ENCODE results near the gene CLDN5.
"Not testable (repeated sequence)": the region's sequence is repeated elsewhere in the genome, so short reads cannot be mapped to it uniquely, and the experiment has no call there.

CLDN5 gene

DNA sequence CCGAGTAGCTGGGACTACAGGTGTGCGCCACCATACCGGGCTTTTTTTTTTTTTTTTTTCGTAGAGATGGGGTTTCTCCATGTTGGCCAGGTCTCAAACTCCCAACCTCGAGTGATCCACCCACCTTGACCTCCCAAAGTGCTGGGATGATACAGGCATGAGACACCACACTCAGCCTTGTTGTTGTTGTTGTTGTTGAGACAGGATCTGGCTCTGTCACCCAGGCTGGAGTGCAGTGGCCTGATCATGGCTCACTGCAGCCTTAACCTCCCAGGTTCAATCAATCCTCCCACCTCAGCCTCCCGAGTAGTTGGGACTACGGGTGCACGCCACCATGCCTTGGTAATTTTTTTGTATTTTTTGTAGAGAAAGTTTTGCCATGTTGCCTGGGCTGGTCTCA lies 23.4 kb upstream of the CLDN5 start:
- no peak for DNase-seq

DNA sequence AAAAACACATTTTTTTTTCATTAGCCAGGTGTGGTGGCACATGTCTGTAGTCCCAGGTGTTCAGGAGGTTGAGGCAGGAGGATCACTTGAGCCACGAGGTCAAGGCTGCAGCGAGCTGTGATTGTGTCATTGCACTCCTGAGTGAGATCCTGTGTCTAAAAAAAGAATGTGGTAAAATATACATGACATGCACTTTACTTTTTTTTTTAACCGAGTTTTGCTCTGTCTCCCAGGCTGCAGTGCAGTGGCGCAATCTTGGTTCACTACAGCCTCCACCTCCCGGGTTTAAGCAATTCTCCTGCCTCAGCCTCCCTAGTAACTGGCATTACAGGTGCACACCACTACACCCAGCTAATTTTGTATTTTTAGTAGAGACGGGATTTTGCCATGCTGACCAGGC lies 22.5 kb upstream of the CLDN5 start:
- no peak for DNase-seq

DNA sequence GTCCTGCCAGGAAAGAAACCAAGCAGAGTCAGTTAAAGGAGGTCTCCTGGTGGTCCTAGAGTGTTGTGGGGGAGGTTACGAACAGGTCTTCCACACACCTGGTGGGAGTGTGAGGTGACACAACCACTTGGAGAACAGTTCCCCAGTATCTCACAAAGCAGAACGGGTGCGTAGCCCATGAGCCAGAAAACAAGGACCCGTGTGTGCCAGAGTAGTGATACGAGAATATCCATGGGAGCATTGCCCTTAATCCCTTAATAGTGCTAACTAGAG lies 21.7 kb upstream of the CLDN5 start:
- DNase-seq = no peak

DNA sequence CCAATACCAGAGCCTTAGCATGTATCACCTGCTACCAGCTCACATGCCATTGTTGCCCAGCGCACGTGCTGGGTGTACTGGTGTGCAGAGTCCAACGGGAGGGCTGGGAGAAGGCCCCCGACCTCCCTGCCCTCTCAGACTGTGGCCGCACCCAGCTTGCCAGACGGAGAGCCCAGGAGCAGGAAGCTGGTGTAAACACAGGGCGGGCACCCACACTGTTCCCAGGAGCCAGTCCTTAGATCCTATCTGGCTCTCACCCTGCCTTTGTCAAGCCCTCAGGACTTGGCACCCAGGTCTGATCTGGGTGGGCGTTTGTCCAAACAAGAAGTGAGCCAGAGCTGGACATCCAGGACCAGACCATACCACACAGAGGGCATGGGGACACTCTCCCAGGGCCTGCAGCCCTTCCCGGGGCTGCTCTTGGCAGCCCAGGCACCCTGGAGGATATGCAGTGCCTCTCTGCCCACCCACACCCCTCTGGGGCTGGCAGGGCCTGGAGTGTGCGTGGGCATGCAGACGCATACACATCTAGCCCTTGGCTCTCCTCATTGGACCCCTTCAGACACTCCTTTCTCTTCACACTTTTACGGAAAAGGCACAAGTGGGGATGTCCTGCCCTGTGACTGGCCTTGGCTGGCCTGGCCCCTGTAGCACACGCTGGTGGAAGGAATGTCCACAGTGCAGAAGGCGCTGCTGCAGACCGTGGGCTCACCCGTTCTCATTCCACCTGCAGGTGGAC lies 19.9 kb upstream of the CLDN5 start:
- no peak for DNase-seq

DNA sequence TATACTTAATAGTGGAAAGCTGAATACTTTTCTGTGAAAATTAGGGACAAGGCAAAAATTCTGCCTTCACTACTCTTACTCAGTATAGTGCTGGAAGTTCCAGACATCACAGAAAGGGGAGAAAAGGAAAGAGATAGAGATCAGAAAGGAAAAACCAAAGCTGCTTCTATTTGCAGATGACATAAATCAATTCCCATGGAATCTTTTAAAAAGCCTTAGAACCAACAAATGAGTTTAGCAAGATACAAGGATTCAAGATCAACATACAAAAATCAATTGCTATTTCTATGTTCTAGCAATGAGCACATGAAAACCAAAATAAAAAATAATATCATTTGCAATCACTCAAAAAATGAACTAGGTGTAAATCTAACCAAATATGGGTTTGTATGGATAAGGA lies 16.2 kb upstream of the CLDN5 start:
- no peak for DNase-seq

DNA sequence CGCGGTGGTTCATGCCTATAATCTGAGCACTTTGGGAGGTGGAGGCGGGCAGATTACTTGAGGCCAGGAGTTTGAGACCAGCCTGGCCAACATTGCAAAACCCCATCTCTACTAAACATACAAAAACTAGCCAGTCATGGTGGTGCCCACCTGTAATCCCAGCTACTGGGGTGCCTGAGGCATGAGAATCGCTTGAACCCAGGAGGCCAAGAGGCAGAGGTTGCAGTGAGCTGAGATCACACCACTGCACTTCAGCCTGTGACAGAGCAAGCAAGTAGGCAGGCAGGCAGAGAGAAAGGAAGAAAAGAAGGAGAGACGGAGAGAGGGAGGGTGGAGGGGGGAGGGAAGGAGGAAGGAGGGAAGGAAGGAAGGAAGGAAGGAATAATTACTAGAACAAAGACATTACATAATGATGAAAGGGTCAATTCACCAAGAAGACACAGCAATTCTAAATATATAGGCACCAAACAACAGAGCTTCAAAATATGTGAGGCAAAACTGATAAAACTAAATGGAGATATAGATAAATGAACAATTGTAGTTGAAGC lies 13.8 kb upstream of the CLDN5 start:
- no peak for DNase-seq

DNA sequence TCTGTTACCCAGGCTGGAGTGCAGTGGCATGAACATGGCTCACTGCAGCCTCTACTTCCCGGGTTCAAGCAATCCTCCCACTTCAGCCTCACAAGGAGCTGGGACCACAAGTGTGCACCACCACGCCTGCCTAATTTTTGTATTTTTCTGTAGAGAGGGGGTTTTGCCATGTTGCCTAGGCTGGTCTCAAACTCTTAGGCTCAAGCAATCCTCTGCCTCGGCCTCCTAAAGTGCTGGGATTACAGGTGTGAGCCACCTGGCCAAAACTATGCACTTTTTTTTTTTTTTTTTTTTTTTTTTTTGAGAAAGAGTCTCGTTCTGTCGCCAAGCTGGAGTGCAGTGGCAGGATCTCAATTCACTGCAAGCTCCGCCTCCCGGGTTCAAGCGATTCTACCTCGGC lies 12.4 kb upstream of the CLDN5 start:
- DNase-seq = no peak

DNA sequence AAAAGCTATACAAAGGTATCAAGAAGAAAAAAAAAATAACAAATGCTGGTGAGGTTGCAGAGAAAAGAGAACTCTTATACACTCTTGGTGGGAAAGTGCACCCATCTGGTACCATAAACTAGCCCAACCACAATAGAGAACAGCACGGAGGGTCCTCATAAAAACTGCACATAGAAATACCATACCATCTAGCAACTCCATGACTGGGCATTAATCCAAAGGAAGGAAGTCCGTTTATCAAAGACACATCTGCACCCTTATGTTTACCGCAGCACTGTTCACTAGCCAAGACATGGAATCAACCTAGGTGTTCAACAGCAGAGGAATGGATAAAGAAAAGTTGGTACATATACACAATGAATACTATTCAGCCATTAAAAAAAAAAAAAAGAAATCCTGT lies 10.8 kb upstream of the CLDN5 start:
- no peak for DNase-seq

DNA sequence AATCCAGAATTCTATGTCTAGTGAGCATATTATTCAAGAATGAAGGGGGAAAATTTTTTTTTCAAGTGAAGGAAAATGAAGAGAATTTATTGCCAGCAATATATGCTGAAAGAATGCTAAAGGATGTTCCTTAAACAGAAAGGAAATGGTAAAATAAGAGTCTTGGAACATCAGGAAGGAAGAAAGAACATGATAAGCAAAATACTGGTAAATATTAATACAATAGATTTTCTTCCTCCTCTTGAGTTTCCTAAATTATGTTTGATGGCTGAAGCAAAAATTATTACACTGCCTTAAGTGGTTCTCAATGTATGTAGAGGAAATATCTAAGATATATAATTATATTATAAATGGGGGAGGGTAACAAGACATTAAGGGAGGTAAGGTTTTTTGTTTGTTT lies 9.6 kb upstream of the CLDN5 start:
- no peak for DNase-seq

DNA sequence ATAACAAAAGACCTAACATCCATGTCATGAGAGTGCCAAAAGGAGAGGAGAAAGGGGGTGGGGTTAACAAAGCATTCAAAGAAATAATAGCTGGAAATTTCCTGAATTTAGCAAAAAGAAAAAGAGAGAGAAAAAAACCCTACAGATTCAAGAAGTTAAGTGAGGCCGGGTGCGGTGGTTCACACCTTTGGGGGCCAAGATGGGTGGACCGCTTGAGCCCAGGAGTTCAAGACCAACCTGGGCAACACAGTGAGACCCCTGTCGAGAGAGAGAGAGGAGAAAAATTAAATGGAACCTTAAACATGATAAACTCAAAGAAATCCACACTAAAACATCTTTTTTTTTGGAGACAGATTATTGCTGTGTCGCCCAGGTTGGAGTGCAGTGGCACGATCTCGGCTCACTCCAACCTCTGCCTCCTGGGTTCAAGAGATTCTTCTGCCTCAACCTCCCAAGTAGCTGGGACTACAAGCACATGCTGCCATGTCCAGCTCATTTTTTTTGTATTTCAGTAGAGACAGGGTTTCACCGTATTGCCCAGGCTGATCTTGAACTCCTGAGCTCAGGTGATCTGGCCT lies 8.9 kb upstream of the CLDN5 start:
- DNase-seq = no peak

DNA sequence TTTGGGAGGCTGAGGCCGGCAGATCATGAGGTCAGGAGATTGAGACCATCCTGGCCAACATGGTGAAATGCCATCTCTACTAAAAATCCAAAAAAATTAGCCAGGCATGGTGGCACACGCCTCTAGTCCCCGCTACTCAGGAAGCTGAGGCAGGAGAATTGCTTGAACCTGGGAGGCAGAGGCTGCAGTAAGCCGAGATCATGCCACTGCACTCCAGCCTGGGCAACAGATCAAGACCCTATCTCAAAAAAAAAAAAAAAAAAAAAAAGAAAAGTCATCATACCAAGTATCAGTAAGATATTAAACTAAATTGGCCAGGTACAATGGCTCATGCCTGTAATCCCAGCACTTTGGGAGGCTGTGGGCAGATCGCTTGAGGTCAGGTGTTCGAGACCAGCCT lies 7.1 kb upstream of the CLDN5 start:
- DNase-seq = not testable (repeated sequence)

DNA sequence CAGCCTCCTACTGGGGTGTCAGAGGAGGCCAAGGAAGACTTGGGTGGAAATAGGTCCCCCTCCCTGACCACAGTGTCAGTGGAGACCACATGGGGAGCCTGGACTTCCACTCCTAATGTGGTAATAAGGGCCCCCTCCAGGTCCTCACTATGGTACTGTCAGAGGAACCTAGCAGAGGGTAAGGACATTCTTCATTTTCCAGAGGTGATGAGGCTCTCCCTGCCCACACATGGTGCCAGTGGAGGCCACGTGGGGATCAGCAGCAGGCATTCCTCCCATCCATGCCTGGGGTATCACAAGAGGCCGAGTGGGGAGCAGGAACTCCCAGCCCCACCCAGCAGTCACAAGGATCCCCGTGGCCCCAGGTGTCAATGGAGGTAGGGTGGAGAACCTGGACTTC lies 6.5 kb upstream of the CLDN5 start:
- no peak for DNase-seq

DNA sequence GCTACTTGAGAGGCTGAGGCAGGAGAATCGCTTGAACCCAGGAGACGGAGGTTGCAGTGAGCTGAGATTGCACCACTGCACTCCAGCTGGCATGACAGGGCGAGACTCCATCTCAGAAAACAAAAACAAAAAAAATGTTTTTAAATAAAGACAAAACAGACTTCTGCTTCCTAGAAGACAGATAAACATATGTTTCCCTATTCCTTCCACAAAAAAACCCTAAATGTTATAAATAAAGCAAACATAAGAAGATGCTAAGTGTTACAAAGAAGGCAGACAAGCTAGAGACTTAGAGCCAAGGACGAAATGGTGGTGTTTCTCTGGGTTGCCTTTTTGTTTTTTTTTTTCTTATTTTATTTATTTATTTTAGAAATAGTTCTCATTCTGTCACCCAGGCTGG lies 5.6 kb upstream of the CLDN5 start:
- DNase-seq = no peak

DNA sequence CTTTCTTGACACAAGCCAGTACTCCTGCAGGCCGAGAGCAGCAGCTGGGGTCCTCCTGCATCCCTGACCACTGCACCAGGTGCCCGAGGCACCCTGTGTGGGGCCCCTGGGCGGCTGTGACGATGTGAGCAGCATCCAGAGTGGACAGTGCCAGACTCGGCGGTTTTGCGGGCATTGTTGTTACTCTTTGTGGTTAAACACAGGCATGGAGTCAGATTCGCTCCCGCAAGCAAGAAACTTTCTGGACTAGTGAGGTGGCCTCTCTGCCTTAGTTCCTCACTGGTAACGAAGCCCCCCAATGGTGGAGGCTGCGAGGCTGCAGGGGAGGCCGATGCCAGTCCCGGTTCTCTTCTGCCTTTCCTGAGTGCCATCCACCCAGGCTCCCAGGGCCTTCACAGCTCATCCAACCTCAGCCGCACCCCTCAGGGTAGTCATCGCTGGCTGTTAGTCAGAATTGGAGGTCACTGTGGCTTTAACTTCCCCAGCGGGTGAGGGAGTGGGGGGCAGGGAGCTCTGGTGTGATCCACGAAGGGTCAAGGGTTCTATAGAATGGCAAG lies 3.7 kb upstream of the CLDN5 start:
- DNase-seq = no peak

DNA sequence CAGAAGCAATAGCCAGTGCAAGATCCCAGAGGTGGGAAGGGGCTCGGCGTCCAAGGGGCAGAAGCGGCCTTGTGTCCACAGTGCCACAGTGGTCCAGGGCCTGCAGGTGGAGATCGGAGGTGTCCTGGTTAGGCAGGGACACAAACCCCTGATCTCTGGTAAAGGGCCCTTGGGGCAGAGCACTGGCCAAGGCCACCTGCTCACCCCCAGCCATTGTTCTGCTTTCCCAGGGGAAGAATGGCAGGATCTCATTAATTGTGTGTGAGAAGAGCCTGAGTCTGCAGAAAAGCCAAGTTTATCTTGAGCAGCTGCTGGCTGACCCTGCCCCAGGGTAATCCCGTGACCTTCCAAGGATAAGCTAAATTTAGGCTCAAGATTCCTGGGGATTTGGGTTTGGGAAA lies 3.1 kb upstream of the CLDN5 start:
- no peak for DNase-seq

DNA sequence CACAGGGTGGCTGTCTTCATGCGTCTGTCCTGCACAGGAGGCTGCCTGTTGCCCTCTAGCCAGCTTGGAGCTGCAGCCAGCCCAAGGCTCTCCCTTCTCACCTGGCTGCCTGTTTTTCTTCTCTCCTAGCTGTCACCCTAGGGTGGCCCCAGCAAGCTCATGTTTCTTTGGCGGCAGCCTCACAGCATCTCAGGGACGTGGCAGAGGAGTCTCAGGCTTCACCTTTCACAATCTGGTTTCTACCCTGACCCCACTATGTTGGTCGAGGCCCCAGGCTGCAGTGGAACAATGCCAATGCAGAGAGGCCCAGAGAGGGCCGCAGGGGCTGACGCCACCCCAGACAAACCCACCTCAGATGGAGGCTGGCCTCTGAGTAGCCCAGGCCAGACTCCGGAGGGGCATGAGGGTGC lies 2.5 kb upstream of the CLDN5 start:
- DNase-seq = no peak

DNA sequence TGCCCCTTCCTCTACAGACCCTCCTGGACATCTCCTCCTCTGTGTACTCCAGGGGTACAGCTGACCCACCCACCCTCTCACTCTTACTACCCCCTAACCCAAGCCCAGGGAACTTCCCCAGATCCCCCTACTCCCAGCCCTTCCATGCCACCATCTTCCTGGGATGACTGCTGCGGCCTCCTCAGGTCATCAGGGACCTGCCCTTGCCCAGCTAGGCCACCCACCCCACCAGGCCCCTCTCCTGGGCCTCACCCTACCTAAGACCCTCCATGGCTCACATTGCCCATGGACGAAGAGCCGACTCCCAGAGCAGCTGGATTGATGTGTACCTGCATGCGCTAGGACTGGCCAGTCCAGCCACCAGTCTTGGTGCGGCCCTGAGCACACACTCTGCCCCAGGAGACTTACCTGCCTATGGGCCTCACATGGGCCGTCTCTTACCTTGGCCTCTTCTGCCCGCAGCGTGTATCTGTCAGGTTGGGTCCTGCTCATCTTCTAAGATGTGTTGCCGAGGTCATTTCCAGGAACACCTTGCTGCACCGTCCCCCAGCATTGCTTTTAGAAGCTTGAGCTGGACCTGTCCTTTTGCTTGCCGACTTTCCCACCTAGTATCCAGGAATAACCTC lies 2.0 kb upstream of the CLDN5 start:
- no peak for DNase-seq

DNA sequence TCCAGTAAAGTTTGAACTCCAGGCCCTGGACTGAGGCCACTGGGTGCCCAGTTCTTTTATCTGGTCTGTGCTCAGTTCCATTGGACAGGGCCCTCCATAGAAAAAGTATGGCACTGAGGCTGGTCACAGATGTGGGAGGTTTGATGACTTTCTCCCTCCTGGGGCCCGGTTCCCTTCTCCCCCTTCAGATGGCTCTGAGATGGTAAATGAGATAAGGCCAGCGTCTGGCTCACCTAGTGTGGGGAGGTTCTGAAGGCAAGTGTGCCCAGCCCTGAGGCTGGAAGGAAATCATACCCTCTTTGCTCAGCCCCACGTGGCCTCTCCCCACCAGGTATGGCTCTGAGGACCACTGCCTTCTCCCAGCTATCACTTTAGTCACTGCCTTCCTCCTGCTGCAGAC lies 1.5 kb upstream of the CLDN5 start:
- no peak for DNase-seq

DNA sequence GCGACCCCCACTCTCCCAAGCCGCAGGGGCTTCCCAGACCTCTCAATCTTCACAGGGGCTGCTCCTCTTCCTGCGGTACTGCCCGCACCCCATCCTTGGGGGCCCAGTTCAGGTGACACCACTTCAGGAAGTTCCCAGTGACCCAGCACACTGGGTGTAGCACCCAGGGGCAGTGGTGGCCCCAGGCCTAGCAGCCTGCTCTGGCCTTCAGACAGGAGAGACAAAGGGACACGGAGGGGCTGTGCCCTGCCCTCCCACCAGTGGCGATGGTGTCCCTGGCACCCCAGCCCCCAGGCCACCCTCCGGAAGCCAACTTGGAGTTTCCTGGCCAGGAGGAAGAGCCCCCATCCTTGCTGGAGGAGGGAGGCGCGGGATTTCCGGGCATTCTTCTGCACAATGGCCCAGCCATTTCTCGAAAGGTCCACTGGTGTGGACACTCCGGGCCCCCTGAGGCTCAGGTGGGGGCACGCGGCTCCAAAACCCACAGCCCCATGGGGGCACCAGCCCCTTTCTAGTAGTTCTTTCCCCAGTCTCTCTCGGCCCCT lies 978 bp upstream of the CLDN5 start:
- DNase-seq = no peak

DNA sequence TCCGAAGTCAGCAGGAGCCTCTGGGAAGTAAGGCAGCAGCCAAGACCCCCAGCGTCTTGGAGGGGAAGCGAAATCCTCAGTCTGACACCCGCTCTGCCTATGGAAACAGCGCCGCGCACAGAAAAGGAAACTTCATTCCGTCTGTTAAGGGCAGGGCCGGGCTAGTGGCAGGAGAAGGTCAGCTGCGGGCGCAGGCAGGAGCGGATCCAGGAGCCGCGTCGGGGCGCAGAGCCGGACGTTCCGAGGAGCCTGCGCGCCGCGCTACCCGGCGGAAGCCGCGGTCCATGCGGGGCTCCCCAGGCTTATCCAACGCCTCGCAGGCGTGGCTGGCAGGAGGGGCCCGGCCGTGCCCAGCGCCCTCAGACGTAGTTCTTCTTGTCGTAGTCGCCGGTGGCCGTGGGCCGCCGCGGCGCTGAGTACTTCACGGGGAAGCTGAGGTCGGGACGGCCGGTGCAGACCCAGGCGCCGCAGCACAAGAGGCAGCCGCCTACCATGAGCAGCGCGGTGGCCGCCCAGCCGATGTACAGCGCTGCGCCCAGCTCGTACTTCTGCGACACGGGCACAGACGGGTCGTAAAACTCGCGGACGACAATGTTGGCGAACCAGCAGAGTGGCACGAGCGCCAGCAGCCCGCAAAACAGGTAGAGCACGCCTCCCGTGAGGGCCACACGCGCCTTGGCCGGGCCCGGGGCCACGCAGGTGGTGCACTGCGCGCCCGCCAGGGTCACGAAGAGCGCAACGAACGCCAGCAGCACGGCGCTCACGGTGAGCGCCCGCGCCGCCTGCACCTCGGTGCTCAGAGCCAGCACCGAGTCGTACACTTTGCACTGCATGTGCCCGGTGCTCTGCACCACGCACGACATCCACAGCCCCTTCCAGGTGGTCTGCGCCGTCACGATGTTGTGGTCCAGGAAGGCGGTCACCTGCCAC lies 705 bp downstream of the CLDN5 start:
- DNase-seq = no peak

DNA sequence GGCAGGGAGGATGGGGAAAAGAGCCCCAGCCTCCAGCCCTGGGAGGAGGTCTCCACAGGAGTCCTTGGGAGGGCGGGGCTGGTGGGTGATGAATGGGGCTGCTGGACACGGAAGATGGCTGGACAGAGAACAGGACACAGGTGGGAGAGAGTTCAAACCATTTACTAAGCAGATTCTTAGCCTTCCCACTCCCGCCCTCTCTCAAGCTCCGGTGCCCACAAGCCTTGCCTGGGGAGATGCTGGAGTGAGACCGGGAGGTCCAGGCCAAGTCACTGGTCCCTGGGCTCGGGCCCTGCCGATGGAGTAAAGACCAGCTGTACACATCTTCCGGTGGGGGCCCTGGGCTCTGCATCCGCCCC lies 1.4 kb downstream of the CLDN5 start:
- DNase-seq = no peak

DNA sequence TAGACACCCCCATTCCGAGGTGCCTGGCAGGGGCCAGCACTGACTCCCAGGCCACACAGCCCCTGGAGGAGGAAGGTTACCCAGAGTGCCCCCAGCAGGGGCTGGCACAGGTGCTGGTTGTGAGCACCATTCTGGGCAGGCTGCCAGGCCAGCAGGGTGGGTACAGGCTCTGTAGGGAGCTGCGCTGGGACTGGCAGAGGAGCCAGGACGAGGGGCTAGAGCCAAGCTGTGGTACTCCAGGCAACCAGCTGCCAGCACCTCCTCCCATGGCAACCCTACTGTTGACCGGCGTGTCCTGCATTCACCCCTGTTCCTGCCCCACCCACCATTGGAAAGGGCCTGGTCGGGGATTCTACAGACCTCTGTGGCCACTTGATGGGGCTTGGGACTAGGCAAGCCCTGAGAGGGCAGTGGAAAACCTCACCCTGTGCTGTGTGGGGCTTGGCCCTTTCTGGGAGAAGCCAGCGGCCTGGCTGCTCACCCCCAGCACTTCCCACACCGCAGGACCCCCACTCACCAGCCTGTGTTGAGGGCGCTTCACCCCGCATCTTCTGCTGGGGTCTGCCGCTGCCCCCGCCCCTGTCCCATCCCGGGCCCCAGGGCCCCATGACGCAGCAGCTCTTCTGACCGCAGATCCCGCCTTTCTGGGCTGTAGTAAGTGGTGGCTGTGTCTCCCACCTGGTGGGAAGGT lies 1.9 kb downstream of the CLDN5 start:
- DNase-seq = no peak

Measured in CD4-positive, alpha-beta T cell treated with Interleukin-1 beta for 1 hour (primary cell).